ENCODE data around the gene PCID2. TPM values are rescaled to one million over a fixed set of nuclear protein-coding genes. Genes with fewer than 3 reads are reported as not detected.
A peak's percentile ranks its signal among the peaks of the same experiment; 100 is the strongest.

Gene PCID2
- total RNA-seq, 2 experiments from 2014 or later = 66.6 to 72.4 TPM

- Mint-ChIP-seq H3K36me3 (peaks cover 53% of the 10 kb centered on the region), H3K4me3 (no peak overlapping the region), H3K27me3 (no peaks in the 10 kb centered on the region), H3K9me3 (no peaks in the 10 kb centered on the region), H3K27ac (peak overlapping the region; percentile 5), H3K4me1 (ENCODE audit: low read depth) (peaks cover 50% of the 10 kb centered on the region)
- no peak for DNase-seq
- intact Hi-C loops (cut with micrococcal nuclease) = no loop called here
- CTCF ChIA-PET = no interaction called here
- POLR2A ChIA-PET = no interaction called here
These were observed 26.4 kb downstream of the PCID2 start for GRCh38 chr13:113182046-113182445.

GRCh38 chr13:113179374-113180230 lies 28.9 kb downstream of the PCID2 start:
- Mint-ChIP-seq H3K36me3 (peaks cover 61% of the 10 kb centered on the region), H3K4me3 (no peak overlapping the region), H3K27me3 (no peaks in the 10 kb centered on the region), H3K4me1 (ENCODE audit: low read depth) (peaks cover 42% of the 10 kb centered on the region), H3K27ac (peak overlapping the region; percentile 72), H3K9me3 (no peaks in the 10 kb centered on the region)
- peak; percentile 39 for DNase-seq
- CTCF ChIA-PET = interaction anchor here (0.6 kb wide), 1 partner anchor 381 kb away, joined by 4 read pairs; no protein-coding TSS in a partner anchor
- POLR2A ChIA-PET = no interaction called here
- intact Hi-C loops (cut with micrococcal nuclease) = no loop called here

- H3K36me3 Mint-ChIP-seq = peaks cover 60% of the 10 kb centered on the region
- ChIA-PET CTCF (no interaction called here), POLR2A (no interaction called here)
- H3K4me1 Mint-ChIP-seq (ENCODE audit: low read depth) = peaks cover 41% of the 10 kb centered on the region
- no peak for DNase-seq
- no peak overlapping the region for H3K4me3 Mint-ChIP-seq
- no peaks in the 10 kb centered on the region for H3K27me3 Mint-ChIP-seq
- no peaks in the 10 kb centered on the region for H3K9me3 Mint-ChIP-seq
- intact Hi-C loops (cut with micrococcal nuclease) = no loop called here
- no peak overlapping the region for H3K27ac Mint-ChIP-seq
These were observed 29.6 kb downstream of the PCID2 start for GRCh38 chr13:113178896-113179167.

- peaks cover 55% of the 10 kb centered on the region for H3K36me3 Mint-ChIP-seq
- ChIA-PET CTCF (no interaction called here), POLR2A (no interaction called here)
- intact Hi-C loops (cut with micrococcal nuclease) = no loop called here
- DNase-seq = no peak
- H3K9me3 Mint-ChIP-seq = no peaks in the 10 kb centered on the region
- H3K27ac Mint-ChIP-seq = no peak overlapping the region
- peaks cover 36% of the 10 kb centered on the region for H3K4me1 Mint-ChIP-seq (ENCODE audit: low read depth)
- H3K4me3 Mint-ChIP-seq = no peak overlapping the region
- no peaks in the 10 kb centered on the region for H3K27me3 Mint-ChIP-seq
These were observed 30.2 kb downstream of the PCID2 start for GRCh38 chr13:113178070-113178895.

GRCh38 chr13:113176822-113177221 lies 31.6 kb downstream of the PCID2 start:
- ChIA-PET CTCF (no interaction called here), POLR2A (no interaction called here)
- Mint-ChIP-seq H3K36me3 (peaks cover 55% of the 10 kb centered on the region), H3K9me3 (no peaks in the 10 kb centered on the region), H3K4me1 (ENCODE audit: low read depth) (peaks cover 32% of the 10 kb centered on the region), H3K27me3 (no peaks in the 10 kb centered on the region), H3K4me3 (no peak overlapping the region), H3K27ac (peak overlapping the region; percentile 79)
- DNase-seq = no peak
- intact Hi-C loops (cut with micrococcal nuclease) = loop anchor here (1.0 kb wide), 1 partner anchor 9 kb away; no protein-coding TSS in a partner anchor

GRCh38 chr13:113176280-113176679 lies 32.2 kb downstream of the PCID2 start:
- Mint-ChIP-seq H3K4me3 (peak overlapping the region; percentile 1), H3K27me3 (no peaks in the 10 kb centered on the region), H3K4me1 (ENCODE audit: low read depth) (peaks cover 33% of the 10 kb centered on the region), H3K9me3 (no peaks in the 10 kb centered on the region), H3K36me3 (peaks cover 60% of the 10 kb centered on the region), H3K27ac (peak overlapping the region; percentile 79)
- DNase-seq = peak; percentile 70
- POLR2A ChIA-PET = interaction anchor here (1.1 kb wide), 1 partner anchor 34 kb away, joined by 3 read pairs; the partner anchor contains the start of gene CUL4A
- CTCF ChIA-PET = no interaction called here
- intact Hi-C loops (cut with micrococcal nuclease) = loop anchor here (1.0 kb wide), 1 partner anchor 10 kb away; no protein-coding TSS in a partner anchor

- peaks cover 4% of the 10 kb centered on the region for H3K9me3 Mint-ChIP-seq
- H3K27ac Mint-ChIP-seq = no peak overlapping the region
- ChIA-PET CTCF (no interaction called here), POLR2A (no interaction called here)
- H3K4me1 Mint-ChIP-seq (ENCODE audit: low read depth) = peaks cover 23% of the 10 kb centered on the region
- intact Hi-C loops (cut with micrococcal nuclease) = no loop called here
- no peak overlapping the region for H3K4me3 Mint-ChIP-seq
- no peak for DNase-seq
- peaks cover 61% of the 10 kb centered on the region for H3K36me3 Mint-ChIP-seq
- H3K27me3 Mint-ChIP-seq = no peaks in the 10 kb centered on the region
These were observed 36.0 kb downstream of the PCID2 start for GRCh38 chr13:113172419-113172926.

GRCh38 chr13:113171250-113172125 lies 37.0 kb downstream of the PCID2 start:
- ChIA-PET CTCF (no interaction called here), POLR2A (interaction anchor here (0.6 kb wide), 1 partner anchor 214 kb away, joined by 3 read pairs; no protein-coding TSS in a partner anchor)
- peaks cover 61% of the 10 kb centered on the region for H3K36me3 Mint-ChIP-seq
- H3K27me3 Mint-ChIP-seq = no peaks in the 10 kb centered on the region
- H3K4me3 Mint-ChIP-seq = no peak overlapping the region
- no peak for DNase-seq
- peaks cover 4% of the 10 kb centered on the region for H3K9me3 Mint-ChIP-seq
- H3K4me1 Mint-ChIP-seq (ENCODE audit: low read depth) = peaks cover 19% of the 10 kb centered on the region
- intact Hi-C loops (cut with micrococcal nuclease) = no loop called here
- no peak overlapping the region for H3K27ac Mint-ChIP-seq

- Mint-ChIP-seq H3K36me3 (peaks cover 52% of the 10 kb centered on the region), H3K4me1 (ENCODE audit: low read depth) (peaks cover 19% of the 10 kb centered on the region), H3K27ac (peak overlapping the region; percentile 52), H3K4me3 (no peak overlapping the region), H3K9me3 (peaks cover 4% of the 10 kb centered on the region), H3K27me3 (no peaks in the 10 kb centered on the region)
- ChIA-PET CTCF (interaction anchor here (1.1 kb wide), 1 partner anchor 17 kb away, joined by 5 read pairs; no protein-coding TSS in a partner anchor), POLR2A (interaction anchor here (0.5 kb wide), 1 partner anchor 437 kb away, joined by 3 read pairs; no protein-coding TSS in a partner anchor)
- intact Hi-C loops (cut with micrococcal nuclease) = no loop called here
- no peak for DNase-seq
These were observed 38.0 kb downstream of the PCID2 start for GRCh38 chr13:113170511-113170910.

- Mint-ChIP-seq H3K9me3 (peaks cover 4% of the 10 kb centered on the region), H3K4me1 (ENCODE audit: low read depth) (peaks cover 22% of the 10 kb centered on the region), H3K27me3 (no peaks in the 10 kb centered on the region), H3K36me3 (peaks cover 45% of the 10 kb centered on the region), H3K27ac (no peak overlapping the region), H3K4me3 (no peak overlapping the region)
- peak; percentile 19 for DNase-seq
- POLR2A ChIA-PET = interaction anchor here (0.5 kb wide), 1 partner anchor 436 kb away, joined by 3 read pairs; no protein-coding TSS in a partner anchor
- intact Hi-C loops (cut with micrococcal nuclease) = no loop called here
- CTCF ChIA-PET = interaction anchor here (1.1 kb wide), 1 partner anchor 17 kb away, joined by 5 read pairs; no protein-coding TSS in a partner anchor
These were observed 38.9 kb downstream of the PCID2 start for GRCh38 chr13:113169277-113170272.

GRCh38 chr13:113168211-113168610 lies 40.3 kb downstream of the PCID2 start:
- no peak for DNase-seq
- no peaks in the 10 kb centered on the region for H3K27me3 Mint-ChIP-seq
- H3K9me3 Mint-ChIP-seq = peaks cover 4% of the 10 kb centered on the region
- H3K36me3 Mint-ChIP-seq = peaks cover 45% of the 10 kb centered on the region
- intact Hi-C loops (cut with micrococcal nuclease) = no loop called here
- no peak overlapping the region for H3K4me3 Mint-ChIP-seq
- POLR2A ChIA-PET = no interaction called here
- no peak overlapping the region for H3K27ac Mint-ChIP-seq
- CTCF ChIA-PET = no interaction called here
- H3K4me1 Mint-ChIP-seq (ENCODE audit: low read depth) = peaks cover 22% of the 10 kb centered on the region
